ENCODE measurements around the gene ANKRD28.

GRCh38 chr3:15728766-15729165 lies 69.0 kb downstream of the ANKRD28 start:
- TF ChIP-seq CTCF (conservative IDR thresholded peaks at IDR 0.05; ENCODE audit: low read depth, low read length) (no peak), POLR2A (IDR thresholded peaks at IDR 0.05; ENCODE audit: low read depth, low read length) (no peak), FOS (IDR thresholded peaks at IDR 0.05; ENCODE audit: low read depth, low read length) (no peak), RAD21 (IDR thresholded peaks at IDR 0.05; ENCODE audit: low read length) (no peak), NFE2L2 (IDR thresholded peaks at IDR 0.05; ENCODE audit: low read depth, low read length) (no peak), MAFK (IDR thresholded peaks at IDR 0.05; ENCODE audit: low read depth, low read length) (no peak)

Measured in IMR-90 (cell line).